WTC11 (cell line): ENCODE results near the gene PPOX. TPM values are rescaled to one million over a fixed set of nuclear protein-coding genes. Genes with fewer than 3 reads are reported as not detected.

ENCODE experiments used
- ATAC-seq: fragments of 200-7000 bp; cut with Tn5 transposase; 2 replicates; pipeline ENCODE4 v1.10.0; 2021; ENCODE audit warnings: mild to moderate bottlenecking, moderate library complexity
- CTCF ChIA-PET: fragments of 300-600 bp; sonication (Branson Sonifier 250); formaldehyde crosslinking; loops from one replicate; lab custom pipeline; 2021; ENCODE audit warnings: antibody characterized with exemption; lab: Charles Lee
- POLR2A ChIA-PET: fragments of 350-600 bp; sonication (Branson Sonifier 250); formaldehyde crosslinking; loops from one replicate; lab custom pipeline; 2021; ENCODE audit warnings: antibody characterized with exemption; lab: Charles Lee
- DNase-seq: peaks from one replicate; pipeline ENCODE4 v3.0.0; 2021; ENCODE audit warnings: low spot score
- H3K27ac Mint-ChIP-seq: 2 replicates; pipeline ENCODE4 v1.8.0; 2021; ENCODE audit warnings: mixed read lengths
- H3K27me3 Mint-ChIP-seq: 2 replicates; pipeline ENCODE4 v1.8.0; 2021; ENCODE audit warnings: low read depth, mild to moderate bottlenecking, moderate library complexity, mixed read lengths
- H3K36me3 Mint-ChIP-seq: 2 replicates; pipeline ENCODE4 v1.8.0; 2021; ENCODE audit warnings: mixed read lengths
- H3K4me1 Mint-ChIP-seq: 2 replicates; pipeline ENCODE4 v1.8.0; 2022; ENCODE audit warnings: mixed read lengths
- H3K4me3 Mint-ChIP-seq: 2 replicates; pipeline ENCODE4 v1.8.0; 2021; ENCODE audit warnings: mild to moderate bottlenecking, moderate library complexity, mixed read lengths
- H3K9me3 Mint-ChIP-seq: 2 replicates; pipeline ENCODE4 v1.8.0; 2021; ENCODE audit warnings: mixed read lengths
- ATF1 ChIP-seq: sonication (generic); formaldehyde crosslinking; IDR thresholded peaks from 2 replicates; pipeline ENCODE4 v1.8.1; 2023; ENCODE audit warnings: mild to moderate bottlenecking, moderate library complexity, missing genetic modification reagents
- ATF2 ChIP-seq: sonication (generic); formaldehyde crosslinking; IDR thresholded peaks from 2 replicates; pipeline ENCODE4 v1.8.1; 2022; ENCODE audit warnings: low read depth, missing genetic modification reagents, borderline replicate concordance
- ATF6 ChIP-seq: sonication (generic); formaldehyde crosslinking; IDR thresholded peaks from 2 replicates; pipeline ENCODE4 v1.8.1; 2023; ENCODE audit warnings: mild to moderate bottlenecking, missing genetic modification reagents
- CBFB ChIP-seq: sonication (generic); formaldehyde crosslinking; IDR thresholded peaks from 2 replicates; pipeline ENCODE4 v1.8.1; 2022; ENCODE audit warnings: mild to moderate bottlenecking, low read depth, missing genetic modification reagents
- EMX1 ChIP-seq: fragments of 250-450 bp; sonication (Bioruptor Pico); IDR thresholded peaks from 2 replicates; pipeline ENCODE4 v1.8.0; 2021; ENCODE audit warnings: mild to moderate bottlenecking
- ERG ChIP-seq: fragments of 250-450 bp; sonication (Bioruptor Pico); IDR thresholded peaks from 2 replicates; pipeline ENCODE4 v1.8.0; 2021; ENCODE audit warnings: mild to moderate bottlenecking
- GRHL2 ChIP-seq: fragments of 250-450 bp; sonication (Bioruptor Pico); IDR thresholded peaks from 2 replicates; pipeline ENCODE4 v1.8.0; 2022; ENCODE audit warnings: mild to moderate bottlenecking, moderate library complexity; ENCODE audit not compliant: insufficient replicate concordance, severe bottlenecking
- GTF2I ChIP-seq: fragments of 250-450 bp; sonication (Bioruptor Pico); conservative IDR thresholded peaks from 2 replicates; pipeline ENCODE4 v1.4.0; 2021; ENCODE audit warnings: mild to moderate bottlenecking
- NFATC4 ChIP-seq: fragments of 250-450 bp; sonication (Bioruptor Pico); IDR thresholded peaks from 2 replicates; pipeline ENCODE4 v1.9.0; 2021; ENCODE audit warnings: mild to moderate bottlenecking
- NFYB ChIP-seq: sonication (generic); formaldehyde crosslinking; conservative IDR thresholded peaks from 2 replicates; pipeline ENCODE4 v1.8.0; 2022; ENCODE audit warnings: low read depth, missing genetic modification reagents
- NR2C2 ChIP-seq: sonication (generic); formaldehyde crosslinking; IDR thresholded peaks from 2 replicates; pipeline ENCODE4 v1.8.0; 2022; ENCODE audit warnings: mild to moderate bottlenecking, missing genetic modification reagents
- RORB ChIP-seq: fragments of 250-450 bp; sonication (Bioruptor Pico); IDR thresholded peaks from 2 replicates; pipeline ENCODE4 v1.9.0; 2021; ENCODE audit warnings: mild to moderate bottlenecking
- STAT6 ChIP-seq: sonication (generic); formaldehyde crosslinking; conservative IDR thresholded peaks from 2 replicates; pipeline ENCODE4 v1.8.1; 2023; ENCODE audit warnings: mild to moderate bottlenecking, low read depth, missing genetic modification reagents, moderate library complexity
- USF1 ChIP-seq: sonication (generic); formaldehyde crosslinking; IDR thresholded peaks from 2 replicates; pipeline ENCODE4 v1.8.0; 2022; ENCODE audit warnings: mild to moderate bottlenecking, missing genetic modification reagents
- ZNF121 ChIP-seq: sonication (generic); formaldehyde crosslinking; IDR thresholded peaks from 2 replicates; pipeline ENCODE4 v1.8.0; 2023; ENCODE audit warnings: missing genetic modification reagents
- ZNF281 ChIP-seq: sonication (generic); formaldehyde crosslinking; IDR thresholded peaks from 2 replicates; pipeline ENCODE4 v1.8.0; 2023; ENCODE audit warnings: mild to moderate bottlenecking, missing genetic modification reagents
- ZNF317 ChIP-seq: sonication (generic); formaldehyde crosslinking; IDR thresholded peaks from 2 replicates; pipeline ENCODE4 v1.8.1; 2023; ENCODE audit warnings: low read depth, mild to moderate bottlenecking, moderate library complexity, missing genetic modification reagents, borderline replicate concordance
- ZNF416 ChIP-seq: fragments of 250-450 bp; sonication (Bioruptor Pico); IDR thresholded peaks from 2 replicates; pipeline ENCODE4 v1.9.0; 2021; ENCODE audit warnings: mild to moderate bottlenecking, inconsistent platforms
- ZNF425 ChIP-seq: fragments of 250-450 bp; sonication (Bioruptor Pico); conservative IDR thresholded peaks from 2 replicates; pipeline ENCODE4 v1.9.0; 2021; ENCODE audit warnings: mild to moderate bottlenecking
- total RNA-seq: library from RNA; stranded (reverse); gene quantifications from 3 replicates; pipeline ENCODE4 v1.2.3, GENCODE V29; 2021

PPOX gene
- total RNA-seq, 1 experiment from 2014 or later = 44.8 TPM

- no peak for TF ChIP-seq ATF2 (CRISPR knock-in tag)
- TF ChIP-seq GRHL2 (CRISPR knock-in tag) = no peak
- TF ChIP-seq EMX1 (CRISPR knock-in tag) = no peak
- TF ChIP-seq ZNF425 (CRISPR knock-in tag) = no peak
- TF ChIP-seq ZNF121 (CRISPR knock-in tag) = no peak
- TF ChIP-seq ZNF281 (CRISPR knock-in tag) = no peak
- no peak for TF ChIP-seq ATF1 (CRISPR knock-in tag)
- no peak for TF ChIP-seq CBFB (CRISPR knock-in tag)
- TF ChIP-seq ATF6 (CRISPR knock-in tag) = no peak
- TF ChIP-seq ZNF416 (CRISPR knock-in tag) = no peak
- TF ChIP-seq NFATC4 (CRISPR knock-in tag) = no peak
- TF ChIP-seq NFYB (CRISPR knock-in tag) = no peak
These were observed 5.0 kb downstream of the PPOX start (continued) for GRCh38 chr1:161171191-161171590.

GRCh38 chr1:161171696-161172095, 5.5 kb downstream of the PPOX start:
- no peak for DNase-seq
- CTCF ChIA-PET = interaction anchor here (0.8 to 2.5 kb wide), 6 partner anchors 13 to 203 kb away, joined by 3 to 9 read pairs (median 3); partner anchors contain the start of genes APOA2, F11R, TOMM40L and USP21
- no peak for TF ChIP-seq STAT6 (CRISPR knock-in tag)
- TF ChIP-seq GTF2I = no peak
- TF ChIP-seq CBFB (CRISPR knock-in tag) = no peak
- TF ChIP-seq USF1 (CRISPR knock-in tag) = no peak
- no peak for TF ChIP-seq ZNF317 (CRISPR knock-in tag)
- no peak for TF ChIP-seq ZNF121 (CRISPR knock-in tag)
- no peak for TF ChIP-seq RORB (CRISPR knock-in tag)
- no peak for TF ChIP-seq NR2C2 (CRISPR knock-in tag)
- no peak for TF ChIP-seq ERG (CRISPR knock-in tag)
- Mint-ChIP-seq H3K27ac (no peak overlapping the region), H3K4me1 (peaks cover 13% of the 10 kb centered on the region), H3K4me3 (no peak overlapping the region), H3K27me3 (no peaks in the 10 kb centered on the region), H3K36me3 (peaks cover 48% of the 10 kb centered on the region), H3K9me3 (no peaks in the 10 kb centered on the region)
- POLR2A ChIA-PET = no interaction called here
- ATAC-seq = no peak
